ENCODE results near the gene AKR1C1.
"Not testable (repeated sequence)": the region's sequence is repeated elsewhere in the genome, so short reads cannot be mapped to it uniquely, and the experiment has no call there.

Gene AKR1C1

GRCh38 chr10:5019770-5020612 lies 56.8 kb downstream of the AKR1C1 start:
- not testable (repeated sequence) for DNase-seq

- DNase-seq = not testable (repeated sequence)
Observed at GRCh38 chr10:5021624-5022290, 58.5 kb downstream of the AKR1C1 start.

GRCh38 chr10:5023177-5023805 lies 60.1 kb downstream of the AKR1C1 start:
- DNase-seq = no peak

- DNase-seq = not testable (repeated sequence)
Observed at GRCh38 chr10:5025461-5025881, 62.3 kb downstream of the AKR1C1 start.

- no peak for DNase-seq
Observed at GRCh38 chr10:5030989-5031388, 67.8 kb downstream of the AKR1C1 start.

GRCh38 chr10:5031588-5031987 lies 68.4 kb downstream of the AKR1C1 start:
- DNase-seq = not testable (repeated sequence)

- DNase-seq = not testable (repeated sequence)
Observed at GRCh38 chr10:5032444-5032843, 69.2 kb downstream of the AKR1C1 start.
